ENCODE measurements around the gene FAM118B. TPM values are rescaled to one million over a fixed set of nuclear protein-coding genes. Genes with fewer than 3 reads are reported as not detected.

FAM118B gene
- total RNA-seq, 1 donor from 2014 or later, result 20.7 TPM

DNA sequence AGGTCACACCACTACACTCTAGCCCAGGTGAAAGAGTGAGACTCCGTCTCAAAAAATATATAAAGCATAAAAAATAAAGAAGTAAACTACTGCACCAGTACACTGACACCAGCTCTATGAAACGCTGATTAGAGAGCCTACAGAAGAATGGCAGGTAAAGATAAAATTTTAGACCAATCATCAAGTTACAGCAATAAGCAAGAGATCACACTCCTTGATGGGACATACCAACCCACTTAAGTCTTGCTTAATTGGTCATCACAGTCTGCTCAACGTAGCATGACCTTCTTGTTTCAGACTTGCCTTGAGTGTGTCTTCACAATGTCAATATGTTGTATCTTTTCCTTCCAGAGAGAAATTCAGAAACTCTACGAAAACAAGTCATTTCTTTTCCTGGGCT is 44.6 kb downstream of the FAM118B start:
- Mint-ChIP-seq H3K9me3 (no peaks in the 10 kb centered on the region), H3K27me3 (ENCODE audit: low read depth) (no peaks in the 10 kb centered on the region), H3K36me3 (peaks cover 34% of the 10 kb centered on the region), H3K4me1 (no peaks in the 10 kb centered on the region), H3K27ac (no peak overlapping the region), H3K4me3 (no peak overlapping the region)
- no peak for DNase-seq (ENCODE audit: low spot score in 2 of 2, unreplicated experiment in 2 of 2)
- TF ChIP-seq, protein P1, sequence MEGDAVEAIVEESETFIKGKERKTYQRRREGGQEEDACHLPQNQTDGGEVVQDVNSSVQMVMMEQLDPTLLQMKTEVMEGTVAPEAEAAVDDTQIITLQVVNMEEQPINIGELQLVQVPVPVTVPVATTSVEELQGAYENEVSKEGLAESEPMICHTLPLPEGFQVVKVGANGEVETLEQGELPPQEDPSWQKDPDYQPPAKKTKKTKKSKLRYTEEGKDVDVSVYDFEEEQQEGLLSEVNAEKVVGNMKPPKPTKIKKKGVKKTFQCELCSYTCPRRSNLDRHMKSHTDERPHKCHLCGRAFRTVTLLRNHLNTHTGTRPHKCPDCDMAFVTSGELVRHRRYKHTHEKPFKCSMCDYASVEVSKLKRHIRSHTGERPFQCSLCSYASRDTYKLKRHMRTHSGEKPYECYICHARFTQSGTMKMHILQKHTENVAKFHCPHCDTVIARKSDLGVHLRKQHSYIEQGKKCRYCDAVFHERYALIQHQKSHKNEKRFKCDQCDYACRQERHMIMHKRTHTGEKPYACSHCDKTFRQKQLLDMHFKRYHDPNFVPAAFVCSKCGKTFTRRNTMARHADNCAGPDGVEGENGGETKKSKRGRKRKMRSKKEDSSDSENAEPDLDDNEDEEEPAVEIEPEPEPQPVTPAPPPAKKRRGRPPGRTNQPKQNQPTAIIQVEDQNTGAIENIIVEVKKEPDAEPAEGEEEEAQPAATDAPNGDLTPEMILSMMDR (IDR thresholded peaks at IDR 0.05; ENCODE audit: unreplicated experiment), result no peak

DNA sequence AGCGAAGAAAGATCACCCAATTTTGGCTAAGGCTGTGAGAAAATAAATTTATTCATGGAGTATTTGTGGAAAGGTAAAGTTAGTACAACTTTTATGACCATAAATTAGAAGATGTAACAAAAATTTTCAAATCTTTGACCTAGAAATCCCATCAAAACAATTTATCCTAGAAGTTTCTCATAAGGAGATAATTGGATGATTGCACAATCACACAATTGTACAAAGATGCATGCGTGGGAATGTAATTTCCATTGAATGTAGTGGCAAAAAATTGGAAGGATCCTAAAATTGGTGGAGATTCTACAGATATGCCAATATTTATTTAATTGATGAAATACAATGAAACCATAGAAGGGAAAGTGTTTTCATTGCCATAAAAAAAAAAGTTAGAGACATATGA is 45.6 kb downstream of the FAM118B start:
- no peak overlapping the region for H3K27ac Mint-ChIP-seq

DNA sequence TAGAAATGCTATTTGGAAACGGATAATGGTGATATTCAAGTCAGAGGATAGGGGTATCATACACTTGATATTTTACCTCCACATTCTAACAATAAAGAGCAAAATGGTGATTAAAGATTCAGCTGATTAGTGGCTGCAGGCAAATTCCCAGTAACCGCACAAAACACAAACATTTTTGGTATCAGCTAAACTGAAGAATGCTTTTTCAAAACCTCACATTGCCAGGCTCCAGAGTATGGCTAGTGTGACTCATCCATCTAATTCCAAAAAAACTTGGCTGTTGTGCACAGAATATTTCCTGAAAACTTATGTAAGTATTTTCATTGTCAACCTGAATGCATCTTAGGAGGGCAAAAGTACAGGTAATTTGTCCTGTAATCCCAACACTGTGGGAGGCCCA is 46.2 kb downstream of the FAM118B start:
- Mint-ChIP-seq H3K9me3 (no peaks in the 10 kb centered on the region), H3K4me3 (no peak overlapping the region), H3K27me3 (ENCODE audit: low read depth) (no peaks in the 10 kb centered on the region), H3K36me3 (peaks cover 33% of the 10 kb centered on the region), H3K4me1 (no peaks in the 10 kb centered on the region), H3K27ac (no peak overlapping the region)
- TF ChIP-seq, protein P1 (IDR thresholded peaks at IDR 0.05; ENCODE audit: unreplicated experiment), result no peak
- DNase-seq (ENCODE audit: low spot score in 2 of 2, unreplicated experiment in 2 of 2), result no peak

More for the DNA sequence above, 45.6 kb downstream of the FAM118B start:
- no peaks in the 10 kb centered on the region for H3K9me3 Mint-ChIP-seq
- peaks cover 35% of the 10 kb centered on the region for H3K36me3 Mint-ChIP-seq
- no peak overlapping the region for H3K4me3 Mint-ChIP-seq
- no peak for DNase-seq (ENCODE audit: low spot score in 2 of 2, unreplicated experiment in 2 of 2)
- TF ChIP-seq, protein P1 (IDR thresholded peaks at IDR 0.05; ENCODE audit: unreplicated experiment), result no peak
- no peaks in the 10 kb centered on the region for H3K4me1 Mint-ChIP-seq
- no peaks in the 10 kb centered on the region for H3K27me3 Mint-ChIP-seq (ENCODE audit: low read depth)

DNA sequence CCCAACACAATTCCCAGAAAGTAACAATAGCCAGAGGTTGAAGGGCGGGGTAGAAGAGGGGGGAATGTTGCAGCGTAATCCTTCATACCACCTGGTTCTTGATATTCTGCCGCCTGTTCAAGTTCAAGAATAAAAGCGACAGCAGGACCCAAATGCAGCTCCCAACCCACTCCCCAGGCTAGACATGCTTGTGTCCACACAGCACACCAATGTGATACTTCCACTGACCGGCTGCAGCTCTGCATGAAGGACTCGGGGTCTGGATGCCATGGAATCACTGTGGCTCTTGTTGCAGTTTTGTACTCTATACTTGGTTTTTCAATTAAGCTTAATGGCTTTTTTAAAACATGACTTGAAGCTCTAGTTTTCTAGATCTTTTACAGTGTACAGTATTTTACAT is 50.6 kb downstream of the FAM118B start:
- peaks cover 38% of the 10 kb centered on the region for H3K36me3 Mint-ChIP-seq
- DNase-seq (ENCODE audit: low spot score in 2 of 2, unreplicated experiment in 2 of 2), result no peak
- no peak overlapping the region for H3K4me3 Mint-ChIP-seq
- no peaks in the 10 kb centered on the region for H3K27me3 Mint-ChIP-seq (ENCODE audit: low read depth)
- no peaks in the 10 kb centered on the region for H3K9me3 Mint-ChIP-seq
- TF ChIP-seq, protein P1 (IDR thresholded peaks at IDR 0.05; ENCODE audit: unreplicated experiment), result no peak
- no peak overlapping the region for H3K27ac Mint-ChIP-seq
- H3K4me1 Mint-ChIP-seq, result peaks cover 2% of the 10 kb centered on the region

DNA sequence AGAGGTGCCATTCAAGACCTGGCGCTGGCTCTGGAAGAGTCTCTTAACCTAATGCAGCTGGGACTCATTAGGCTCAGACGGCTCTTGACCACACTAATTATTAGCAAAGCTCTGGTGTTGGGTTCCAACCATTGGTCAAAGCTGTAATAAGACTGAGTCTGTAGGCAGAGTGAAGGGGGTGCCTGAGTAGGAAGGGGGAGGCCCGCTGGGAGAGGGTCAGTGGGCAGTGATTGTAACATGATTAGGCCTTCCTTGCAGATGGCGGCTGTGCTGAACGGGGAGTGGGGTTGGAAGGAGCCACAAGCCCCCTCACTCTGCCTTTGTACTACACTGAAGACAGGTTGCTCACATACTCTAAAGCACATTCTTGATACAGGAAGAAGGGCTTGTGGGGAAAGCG is 51.9 kb downstream of the FAM118B start:
- no peak for DNase-seq (ENCODE audit: low spot score in 2 of 2, unreplicated experiment in 2 of 2)
- Mint-ChIP-seq H3K27me3 (ENCODE audit: low read depth) (no peaks in the 10 kb centered on the region), H3K9me3 (no peaks in the 10 kb centered on the region), H3K4me3 (no peak overlapping the region), H3K36me3 (peaks cover 34% of the 10 kb centered on the region), H3K27ac (no peak overlapping the region), H3K4me1 (peaks cover 9% of the 10 kb centered on the region)
- TF ChIP-seq, protein P1 (IDR thresholded peaks at IDR 0.05; ENCODE audit: unreplicated experiment), result no peak

DNA sequence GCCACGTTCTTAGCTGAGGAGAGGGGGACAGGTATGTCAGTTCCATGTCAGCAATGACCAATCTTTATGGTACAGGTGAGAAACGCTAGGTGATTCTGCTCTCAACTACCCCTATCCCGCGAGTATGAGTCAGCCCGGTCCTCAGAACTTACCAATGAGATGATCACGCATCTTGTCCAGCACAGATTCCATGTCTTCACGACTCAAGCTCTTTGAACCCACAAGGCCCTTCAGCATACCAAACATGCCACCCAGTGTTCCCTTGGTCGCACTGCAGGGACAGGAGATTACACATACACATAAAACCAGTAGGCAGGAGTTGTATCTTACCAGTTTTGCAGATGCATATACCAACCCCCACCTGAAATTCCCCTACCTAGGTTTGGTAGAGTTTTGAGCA is 54.2 kb downstream of the FAM118B start:
- Mint-ChIP-seq H3K4me1 (peaks cover 21% of the 10 kb centered on the region), H3K4me3 (no peak overlapping the region), H3K9me3 (no peaks in the 10 kb centered on the region), H3K36me3 (peaks cover 30% of the 10 kb centered on the region), H3K27me3 (ENCODE audit: low read depth) (no peaks in the 10 kb centered on the region), H3K27ac (no peak overlapping the region)
- DNase-seq (ENCODE audit: low spot score in 2 of 2, unreplicated experiment in 2 of 2), result no peak
- TF ChIP-seq, protein P1 (IDR thresholded peaks at IDR 0.05; ENCODE audit: unreplicated experiment), result no peak

All from mesothelial cell of epicardium (in vitro differentiated cells).